HG03442 (cell line): ENCODE measurements around the gene ACTL6A.
A peak's percentile ranks its signal among the peaks of the same experiment; 100 is the strongest.

ENCODE experiments used
- ATAC-seq: cut with Tn5 transposase; IDR thresholded peaks from one replicate; pipeline ENCODE4 v1.9.1; 2021; ENCODE audit warnings: mild to moderate bottlenecking, moderate library complexity; ENCODE audit not compliant: unreplicated experiment

ACTL6A gene

DNA sequence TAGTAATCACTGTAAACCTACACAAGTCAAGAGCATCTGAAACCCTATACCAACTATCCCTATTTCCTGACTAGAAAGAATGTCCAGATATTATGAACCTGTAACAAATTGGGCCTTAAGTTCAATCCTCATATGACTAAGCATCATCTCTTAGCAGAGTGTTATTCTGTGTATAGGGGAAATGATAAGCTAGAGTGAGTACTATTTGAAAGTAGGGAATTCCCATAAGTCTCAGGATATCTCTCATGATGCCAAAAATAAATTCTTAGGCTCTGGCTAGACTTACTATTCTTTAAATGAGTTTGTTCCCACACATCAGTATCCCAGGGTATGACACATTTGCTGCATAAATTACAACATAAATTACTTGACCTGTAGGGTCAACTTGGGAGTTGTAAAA lies 26.4 kb downstream of the ACTL6A start:
- ATAC-seq, result peak; percentile 68

DNA sequence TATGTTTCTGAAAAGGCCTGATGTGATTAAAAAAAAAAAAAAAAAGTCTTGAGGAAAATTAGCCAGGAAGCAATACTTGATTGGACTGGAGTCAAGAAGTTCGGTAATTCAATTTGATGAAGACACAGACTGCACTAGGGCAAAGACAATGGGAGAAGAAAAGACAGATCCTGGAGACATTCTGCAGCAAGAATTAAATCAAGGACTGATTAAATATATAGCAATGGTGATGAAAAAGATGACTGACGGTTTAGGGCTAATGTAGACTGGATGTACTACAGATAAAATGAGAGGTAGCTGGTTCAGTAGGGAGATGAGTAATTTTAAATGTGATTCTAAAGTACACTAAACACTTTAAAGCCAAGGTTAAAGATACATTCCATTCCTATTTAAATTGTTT lies 27.9 kb downstream of the ACTL6A start:
- ATAC-seq, result no peak

DNA sequence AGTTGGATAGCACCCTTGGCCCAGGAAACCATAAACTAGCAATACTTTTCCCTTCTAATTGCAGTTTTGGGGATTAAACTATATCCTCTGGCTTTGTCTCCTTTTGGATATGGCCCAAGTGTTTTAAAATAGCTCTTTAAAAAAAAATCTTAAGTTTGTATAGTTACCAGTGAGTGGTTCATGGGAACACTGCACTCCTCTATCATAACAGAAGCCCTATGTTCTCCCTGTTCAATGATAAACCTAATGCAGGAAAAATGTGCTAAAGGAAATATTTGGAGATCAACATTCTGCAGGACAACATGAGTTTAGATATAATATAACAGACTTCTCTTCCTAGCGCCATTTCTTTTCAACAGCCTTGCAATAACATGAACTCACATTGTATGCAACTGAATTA lies 28.6 kb downstream of the ACTL6A start:
- no peak for ATAC-seq

DNA sequence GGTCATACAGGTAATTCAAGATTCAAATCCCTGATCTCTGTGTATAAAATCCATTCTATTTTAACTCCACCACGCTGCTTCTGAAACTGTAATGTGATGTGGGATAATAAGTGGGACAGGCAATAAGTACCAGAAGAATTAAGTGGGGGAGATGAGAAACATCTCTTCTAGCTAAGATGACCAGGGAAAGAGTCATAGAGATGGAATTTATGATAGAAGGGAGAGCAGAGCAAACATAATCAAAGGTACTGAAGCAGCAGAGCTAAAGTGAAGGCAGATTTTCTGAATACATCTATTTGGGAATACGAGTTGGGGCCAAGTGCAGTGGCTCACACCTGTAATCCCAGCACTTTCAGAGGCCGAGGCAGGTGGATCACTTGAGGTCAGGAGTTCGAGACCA lies 36.8 kb downstream of the ACTL6A start:
- no peak for ATAC-seq

DNA sequence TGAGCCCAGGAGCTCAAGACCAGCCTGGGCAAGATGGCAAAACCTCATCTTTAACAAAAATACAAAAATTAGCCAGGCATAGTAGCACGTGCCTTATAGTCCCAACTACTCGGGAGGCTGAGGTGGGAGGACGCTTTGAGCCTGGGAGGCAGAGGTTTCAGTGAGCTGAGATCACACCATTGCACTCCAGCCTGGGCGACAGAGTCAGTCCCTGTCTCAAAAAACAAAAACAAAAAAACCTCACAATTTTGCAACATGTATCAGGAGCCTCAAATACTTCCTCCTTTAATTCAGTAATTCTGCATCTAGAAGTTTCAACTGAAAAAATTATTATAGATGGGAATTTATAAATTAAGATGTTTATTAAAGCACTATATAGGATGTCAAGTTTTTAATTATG lies 40.6 kb downstream of the ACTL6A start:
- no peak for ATAC-seq

DNA sequence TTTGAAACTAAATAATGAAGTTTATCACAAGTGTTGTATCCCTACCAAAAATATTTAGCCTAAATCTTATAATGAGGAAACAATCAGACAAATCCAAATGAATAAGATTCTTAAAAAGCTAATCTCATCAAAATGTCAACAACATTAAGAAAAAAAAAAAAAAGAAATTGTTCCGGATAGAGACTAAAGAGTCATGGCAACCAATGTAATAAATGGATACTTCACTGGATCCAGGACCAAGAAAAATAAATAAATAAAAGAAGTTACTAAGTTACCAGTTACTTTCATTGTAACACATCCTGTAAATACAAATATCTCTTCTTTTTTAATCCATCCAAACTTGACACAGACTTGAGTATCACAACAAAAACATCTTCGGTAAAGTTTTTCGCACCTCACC lies 41.1 kb downstream of the ACTL6A start:
- no peak for ATAC-seq

DNA sequence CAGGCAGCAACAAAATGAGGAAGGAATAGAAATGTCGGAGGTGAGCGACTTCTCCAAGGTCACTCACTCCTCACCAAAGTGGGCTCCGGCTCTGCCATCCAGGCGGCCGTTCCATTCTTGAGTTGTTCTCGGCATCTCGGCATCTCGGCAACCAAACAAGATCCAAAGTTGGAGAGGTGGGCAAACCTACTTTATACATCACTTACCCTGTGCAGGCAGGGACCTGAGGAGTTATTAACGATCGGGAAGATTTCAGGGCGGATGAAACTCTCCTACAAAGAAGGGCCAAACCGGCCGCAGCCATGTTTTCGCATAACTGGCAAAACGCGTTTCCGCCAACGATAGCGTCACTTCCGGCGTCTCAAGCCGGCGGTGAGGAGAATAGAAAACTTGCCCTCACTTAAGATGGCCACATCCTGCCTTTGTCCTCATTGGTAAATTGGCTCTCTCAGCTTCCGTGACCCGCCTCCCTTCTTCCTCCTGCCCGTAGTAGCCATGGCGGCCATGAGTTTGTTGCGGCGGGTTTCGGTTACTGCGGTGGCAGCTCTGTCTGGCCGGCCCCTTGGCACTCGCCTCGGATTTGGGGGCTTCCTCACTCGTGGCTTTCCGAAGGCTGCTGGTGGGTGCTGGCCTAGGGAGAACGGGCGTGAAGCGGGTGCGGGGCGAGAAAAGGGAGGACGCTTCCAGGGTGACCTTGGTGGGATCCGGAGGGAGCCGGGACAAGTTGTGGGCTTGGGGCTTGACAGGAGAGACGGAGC lies 41.8 kb downstream of the ACTL6A start, which contains the start of the genes MRPL47 and NDUFB5:
Gene MRPL47 (minus strand): TSS at position 318 of the 758 bp plus-strand sequence. CDS start 14 bp downstream, at position 304.
Gene NDUFB5 (plus strand): TSS at position 474 of the 758 bp plus-strand sequence. CDS start 22 bp downstream, at position 496.
- ATAC-seq, result peak; percentile 96

DNA sequence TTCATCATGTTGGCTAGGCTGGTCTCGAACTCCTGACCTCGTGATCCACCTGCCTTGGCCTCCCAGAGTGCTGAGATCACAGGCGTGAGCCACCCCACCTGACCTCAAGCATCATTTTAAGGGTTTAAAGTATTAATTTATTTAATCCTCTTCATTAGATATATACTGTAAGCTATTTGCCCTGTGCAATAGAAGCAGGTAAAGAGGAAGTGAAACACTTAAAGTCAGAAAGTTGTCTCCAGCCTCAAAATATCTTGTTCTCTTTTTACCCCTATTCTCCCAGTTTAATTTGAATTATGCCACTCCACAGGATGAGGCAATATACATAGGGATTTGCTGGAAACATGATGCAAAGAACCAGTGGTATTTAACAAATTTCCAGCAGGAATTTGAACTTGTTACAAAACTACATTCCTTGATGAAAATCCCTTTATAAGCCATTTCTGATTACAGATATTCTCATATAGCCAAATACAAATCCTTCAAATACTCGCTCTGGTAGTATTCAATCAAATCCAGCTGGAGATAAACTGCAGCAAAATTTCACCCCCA lies 43.9 kb downstream of the ACTL6A start:
- ATAC-seq, result no peak

DNA sequence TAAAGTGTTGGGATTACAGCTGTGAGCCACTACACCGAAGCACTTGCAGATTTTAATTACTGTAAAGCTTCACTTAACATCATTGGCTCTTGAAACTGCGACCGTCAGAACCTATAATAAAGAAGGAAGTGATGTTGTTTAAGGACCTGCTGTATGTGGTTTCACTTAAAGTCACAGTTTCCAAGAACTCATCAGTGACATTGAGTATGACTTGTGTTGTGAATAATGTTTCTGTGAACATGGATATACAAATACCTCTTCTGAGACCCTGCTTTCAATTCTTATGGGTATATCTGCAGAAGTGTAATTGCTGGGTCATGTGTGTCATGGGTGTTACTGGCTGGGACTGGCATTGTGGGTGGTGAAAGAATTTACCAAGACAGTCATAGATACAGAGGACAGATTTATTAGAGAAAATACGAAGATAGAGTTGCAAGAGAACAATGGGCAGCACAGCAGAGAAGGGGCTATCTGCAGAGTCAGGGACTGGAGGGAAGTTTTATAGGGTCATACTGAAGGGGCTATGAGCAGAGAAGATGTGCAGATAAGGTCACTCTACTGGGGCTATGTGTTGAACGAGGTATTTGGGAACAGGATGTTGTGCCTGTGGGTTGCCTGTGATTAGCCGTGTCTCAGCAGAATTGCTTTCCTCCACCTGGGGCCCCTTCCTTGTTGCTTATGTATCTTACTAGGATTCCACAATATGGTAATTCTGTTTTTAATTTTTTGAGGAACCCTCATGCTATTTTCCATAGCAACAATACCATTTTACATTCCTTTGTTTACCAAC lies 46.4 kb downstream of the ACTL6A start:
- ATAC-seq, result peak; percentile 54

DNA sequence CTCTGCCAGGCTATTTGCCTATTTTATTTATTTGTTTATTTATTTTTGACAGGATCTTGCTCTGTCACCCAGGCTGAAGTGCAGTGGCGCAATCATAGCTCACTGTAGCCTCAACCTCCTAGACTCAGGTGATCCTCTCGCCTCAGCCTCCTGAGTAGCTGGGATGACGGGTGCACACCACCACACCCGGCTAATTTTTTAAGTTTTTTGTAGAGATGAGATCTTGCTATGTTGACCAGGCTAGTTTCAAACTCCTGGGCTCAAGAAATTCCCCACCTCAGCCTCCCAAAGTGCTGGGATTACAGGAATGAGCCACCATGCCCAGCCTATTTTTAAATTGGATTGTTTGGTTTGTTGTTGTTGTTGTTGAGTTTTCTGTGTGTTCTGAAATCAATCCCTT lies 47.3 kb downstream of the ACTL6A start:
- ATAC-seq, result no peak

DNA sequence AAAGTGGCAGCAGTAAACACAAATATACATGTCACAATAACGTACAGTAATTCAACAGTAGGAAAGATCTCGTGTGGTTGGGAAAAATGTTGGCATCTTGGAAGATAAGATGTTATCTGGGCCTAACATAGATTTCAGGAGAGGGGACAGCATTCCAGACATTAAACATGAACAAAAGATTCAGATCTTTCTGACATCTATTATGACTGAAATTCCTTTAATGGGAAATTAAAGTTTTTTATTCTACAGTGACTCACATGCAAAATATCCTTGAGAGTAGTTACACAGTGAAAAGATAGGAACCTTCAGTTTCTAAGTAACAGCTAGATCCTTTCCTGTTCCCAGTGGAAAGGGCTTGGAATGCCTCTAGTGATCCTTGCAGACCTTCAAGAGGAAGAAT lies 51.1 kb downstream of the ACTL6A start:
- no peak for ATAC-seq

DNA sequence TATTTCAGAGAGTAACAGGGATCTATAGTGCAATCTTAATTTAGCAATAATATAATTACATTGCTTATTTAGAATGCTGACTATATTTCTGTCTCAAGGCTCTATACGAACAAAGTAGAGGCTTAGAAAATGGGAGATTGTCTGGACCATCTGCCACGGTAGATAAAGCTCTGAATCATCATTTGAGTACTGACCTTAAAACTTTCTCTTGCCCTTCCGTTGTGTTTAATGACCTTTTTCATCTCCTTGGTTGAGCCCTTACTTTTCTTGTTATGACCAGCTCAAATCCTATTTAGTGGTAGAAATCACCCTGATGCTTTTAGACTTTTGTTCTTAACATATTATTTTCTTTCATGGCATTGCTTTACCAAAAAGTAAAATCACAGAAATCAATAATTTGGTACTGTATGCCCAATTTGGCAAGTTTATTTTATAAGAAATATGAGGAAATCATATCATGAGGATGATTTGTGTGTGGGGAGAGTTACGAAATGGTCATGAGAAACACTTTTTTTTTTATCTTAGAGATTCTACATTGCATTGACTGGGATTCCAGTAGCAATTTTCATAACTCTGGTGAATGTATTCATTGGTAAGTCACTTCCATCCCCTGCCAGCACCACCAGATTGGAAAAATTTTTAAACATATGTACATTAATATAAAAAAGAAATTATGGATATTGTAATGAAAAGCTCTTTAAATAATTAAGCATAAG lies 52.9 kb downstream of the ACTL6A start:
- no peak for ATAC-seq

DNA sequence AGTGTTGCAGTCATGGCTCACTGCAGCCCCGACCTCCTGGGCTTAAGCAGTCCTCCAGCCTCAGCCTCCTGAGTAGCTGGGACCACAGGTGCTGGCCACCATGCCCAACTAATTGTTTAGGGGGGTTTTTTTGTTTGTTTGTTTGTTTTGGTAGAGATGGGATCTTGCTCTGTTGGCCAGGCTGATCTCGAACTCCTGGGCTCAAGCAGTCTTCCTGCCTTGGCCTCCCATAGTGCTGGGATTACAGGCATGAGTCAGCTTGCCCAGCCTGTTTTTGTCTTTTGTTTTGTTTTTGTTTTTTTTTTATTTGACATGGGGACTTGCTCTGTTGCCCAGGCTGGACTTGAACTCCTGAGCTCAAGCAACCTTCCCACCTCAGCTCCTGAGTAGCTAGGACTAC lies 59.3 kb downstream of the ACTL6A start:
- ATAC-seq, result no peak

DNA sequence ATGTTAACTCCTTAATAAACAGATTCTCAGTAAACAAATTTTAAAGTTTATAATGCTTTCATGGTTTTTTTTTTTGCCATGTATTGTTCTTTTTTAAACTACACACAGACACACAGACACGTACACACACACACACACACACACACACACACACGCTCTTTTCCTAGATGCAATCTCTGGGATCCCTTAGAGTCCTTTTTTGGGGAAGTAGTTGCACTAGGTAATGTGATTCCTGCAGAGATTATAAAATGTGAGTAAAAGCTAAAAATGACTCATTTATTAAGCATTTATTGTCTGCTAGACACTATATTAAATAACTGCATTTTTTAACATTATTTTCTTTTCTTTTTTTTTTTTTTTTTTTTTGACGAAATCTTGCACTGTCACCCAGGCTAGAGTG lies 61.7 kb downstream of the ACTL6A start:
- no peak for ATAC-seq

DNA sequence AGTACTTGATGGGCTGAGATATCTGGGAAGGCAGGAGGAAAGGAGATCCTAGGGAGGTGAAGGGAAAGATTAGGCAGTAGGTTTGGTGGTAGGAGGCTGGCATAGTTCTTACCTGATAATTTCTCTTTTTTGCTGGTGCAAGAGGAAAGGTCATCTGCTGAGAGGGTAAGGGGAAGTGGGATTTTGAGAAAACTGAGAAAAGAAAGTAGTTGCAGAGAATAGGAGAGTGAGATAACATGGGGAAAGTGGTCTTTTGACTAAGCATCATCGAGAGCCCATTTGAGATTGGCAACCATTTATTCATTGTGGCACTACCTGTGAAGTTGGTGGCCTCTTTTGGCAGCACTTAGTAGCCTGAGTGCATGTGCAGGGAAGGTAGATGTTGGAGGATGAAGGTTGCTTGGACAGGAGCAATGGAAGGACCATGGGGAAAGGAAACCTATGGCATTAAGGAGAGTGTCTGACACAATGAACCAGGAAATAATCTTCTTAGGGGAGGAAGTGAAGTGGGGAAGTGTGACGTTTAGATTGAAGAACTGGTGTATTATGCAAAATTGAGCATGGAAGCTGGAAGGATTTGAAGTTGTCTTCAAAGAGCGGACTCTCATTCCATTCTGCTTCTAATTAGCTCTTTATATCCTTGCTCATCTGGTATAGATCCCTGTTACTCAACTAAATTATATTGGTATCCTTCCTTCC lies 68.2 kb downstream of the ACTL6A start:
- ATAC-seq, result no peak
